Measurements from ENCODE around the gene LIG3.
"Not testable (repeated sequence)": the region's sequence is repeated elsewhere in the genome, so short reads cannot be mapped to it uniquely, and the experiment has no call there.

LIG3 gene

DNA sequence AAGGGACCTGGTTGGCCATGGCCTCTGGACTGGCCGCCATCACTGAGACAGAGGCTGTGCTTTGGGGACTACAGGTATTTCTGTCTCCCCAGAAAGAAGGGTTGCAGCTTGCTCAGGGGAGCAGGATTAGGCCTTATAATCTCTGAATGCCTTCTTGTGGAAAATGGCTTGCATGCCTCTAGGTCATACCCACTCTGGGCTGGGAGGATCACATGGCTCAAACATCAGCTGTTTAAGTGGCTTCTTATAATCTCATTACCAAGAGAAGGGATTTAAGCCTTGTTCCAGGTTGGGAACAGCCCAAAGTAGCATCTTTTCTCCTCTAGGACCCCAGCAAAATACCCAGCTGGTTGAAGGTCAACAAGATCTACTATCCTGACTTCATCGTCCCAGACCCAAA is 19.1 kb downstream of the LIG3 start:
- no peak for DNase-seq
- H3K4me3 ChIP-seq (ENCODE audit: insufficient read depth, low read depth, low read length, poor library complexity, severe bottlenecking) = no peak overlapping the region
- no peak overlapping the region for H3K27ac ChIP-seq (ENCODE audit: insufficient read depth, low read length, poor library complexity, severe bottlenecking)
- no peaks in the 10 kb centered on the region for H3K4me1 ChIP-seq (ENCODE audit: control insufficient read depth, insufficient read depth, low read length, poor library complexity, severe bottlenecking)
- no peaks in the 10 kb centered on the region for H3K27me3 ChIP-seq (replicated peaks; ENCODE audit: control insufficient read depth, insufficient read depth, low read length, poor library complexity, severe bottlenecking)
- H3K9me3 ChIP-seq (ENCODE audit: control insufficient read depth, low read length) = no peaks in the 10 kb centered on the region
- peaks cover 9% of the 10 kb centered on the region for H3K36me3 ChIP-seq (ENCODE audit: control insufficient read depth, insufficient read depth, low read length)

DNA sequence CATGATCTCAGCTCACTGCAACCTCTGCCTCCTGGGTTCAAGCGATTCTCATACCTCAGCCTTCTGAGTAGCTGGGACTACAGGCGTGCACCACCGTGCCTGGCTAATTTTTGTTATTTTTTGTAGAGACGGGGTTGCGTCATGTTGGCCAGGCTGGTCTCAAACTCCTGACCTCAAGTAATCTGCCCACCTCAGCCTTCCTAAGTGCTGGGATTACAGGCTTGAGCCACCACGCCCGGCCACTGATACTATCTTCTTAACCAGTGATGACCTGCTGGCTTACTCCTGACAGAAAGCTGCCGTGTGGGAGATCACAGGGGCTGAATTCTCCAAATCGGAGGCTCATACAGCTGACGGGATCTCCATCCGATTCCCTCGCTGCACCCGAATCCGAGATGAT is 20.7 kb downstream of the LIG3 start:
- H3K4me3 ChIP-seq (ENCODE audit: insufficient read depth, low read depth, low read length, poor library complexity, severe bottlenecking); H3K4me1 ChIP-seq (ENCODE audit: control insufficient read depth, insufficient read depth, low read length, poor library complexity, severe bottlenecking); H3K27ac ChIP-seq (ENCODE audit: insufficient read depth, low read length, poor library complexity, severe bottlenecking); H3K9me3 ChIP-seq (ENCODE audit: control insufficient read depth, low read length); H3K36me3 ChIP-seq (ENCODE audit: control insufficient read depth, insufficient read depth, low read length); H3K27me3 ChIP-seq (replicated peaks; ENCODE audit: control insufficient read depth, insufficient read depth, low read length, poor library complexity, severe bottlenecking); DNase-seq: not testable (repeated sequence)

DNA sequence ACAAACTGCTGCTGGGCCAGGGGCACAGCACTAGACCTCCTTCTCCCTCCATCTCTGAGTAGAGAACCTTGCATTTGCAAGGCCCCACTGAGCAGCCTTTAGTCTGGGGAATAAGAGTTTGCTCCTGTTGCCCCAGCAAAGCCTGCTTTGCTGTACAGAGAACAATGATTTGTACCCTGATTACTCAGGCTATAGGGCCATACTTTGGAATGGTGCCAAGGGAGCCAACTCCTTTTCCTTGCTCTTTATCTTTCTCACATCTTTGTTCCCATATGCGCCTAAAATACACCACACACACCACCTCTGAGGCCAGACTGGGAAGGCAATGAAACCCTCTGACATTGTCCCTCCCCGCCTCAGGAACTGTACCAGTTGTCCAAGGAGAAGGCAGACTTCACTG is 21.2 kb downstream of the LIG3 start:
- Histone ChIP-seq H3K4me1 (ENCODE audit: control insufficient read depth, insufficient read depth, low read length, poor library complexity, severe bottlenecking) (no peaks in the 10 kb centered on the region), H3K27ac (ENCODE audit: insufficient read depth, low read length, poor library complexity, severe bottlenecking) (no peak overlapping the region), H3K9me3 (ENCODE audit: control insufficient read depth, low read length) (no peaks in the 10 kb centered on the region), H3K36me3 (ENCODE audit: control insufficient read depth, insufficient read depth, low read length) (peaks cover 7% of the 10 kb centered on the region), H3K27me3 (replicated peaks; ENCODE audit: control insufficient read depth, insufficient read depth, low read length, poor library complexity, severe bottlenecking) (no peaks in the 10 kb centered on the region), H3K4me3 (ENCODE audit: insufficient read depth, low read depth, low read length, poor library complexity, severe bottlenecking) (no peak overlapping the region)
- no peak for DNase-seq

DNA sequence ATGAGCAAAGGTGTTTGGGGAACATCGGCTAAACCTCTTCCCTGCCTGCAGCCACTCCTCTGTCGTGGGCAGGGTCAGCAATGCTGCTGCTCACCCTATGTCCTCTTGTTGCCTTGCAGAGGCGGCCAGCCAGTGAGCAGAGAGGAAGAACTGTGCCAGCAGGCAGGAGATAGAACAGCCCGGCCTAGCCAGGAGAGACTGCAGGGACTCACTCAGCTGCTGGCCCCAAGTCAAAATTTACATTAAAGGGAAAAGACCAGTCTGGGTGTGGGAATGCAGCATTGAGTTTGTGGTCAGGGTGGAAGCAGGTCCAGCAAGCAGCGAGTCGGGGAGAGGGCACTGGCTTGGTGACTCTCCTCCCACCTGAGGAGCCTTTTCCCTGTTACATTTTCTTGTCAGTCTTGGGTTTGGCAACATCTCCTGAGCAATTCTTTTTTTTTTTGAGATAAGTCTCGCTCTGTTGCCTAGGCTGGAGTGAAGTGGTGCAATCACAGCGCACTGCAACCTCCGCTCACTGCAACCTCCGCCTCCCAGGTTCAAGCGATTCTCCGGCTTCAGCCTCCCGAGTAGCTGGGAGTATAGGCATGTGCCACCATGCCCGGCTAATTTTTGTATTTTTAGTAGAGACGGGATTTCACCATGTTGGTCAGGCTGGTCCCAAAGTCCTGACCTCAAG is 22.7 kb downstream of the LIG3 start:
- DNase-seq = no peak
- Histone ChIP-seq H3K4me1 (ENCODE audit: control insufficient read depth, insufficient read depth, low read length, poor library complexity, severe bottlenecking) (no peaks in the 10 kb centered on the region), H3K27me3 (replicated peaks; ENCODE audit: control insufficient read depth, insufficient read depth, low read length, poor library complexity, severe bottlenecking) (no peaks in the 10 kb centered on the region), H3K27ac (ENCODE audit: insufficient read depth, low read length, poor library complexity, severe bottlenecking) (no peak overlapping the region), H3K4me3 (ENCODE audit: insufficient read depth, low read depth, low read length, poor library complexity, severe bottlenecking) (no peak overlapping the region), H3K36me3 (ENCODE audit: control insufficient read depth, insufficient read depth, low read length) (peaks cover 13% of the 10 kb centered on the region), H3K9me3 (ENCODE audit: control insufficient read depth, low read length) (no peaks in the 10 kb centered on the region)

DNA sequence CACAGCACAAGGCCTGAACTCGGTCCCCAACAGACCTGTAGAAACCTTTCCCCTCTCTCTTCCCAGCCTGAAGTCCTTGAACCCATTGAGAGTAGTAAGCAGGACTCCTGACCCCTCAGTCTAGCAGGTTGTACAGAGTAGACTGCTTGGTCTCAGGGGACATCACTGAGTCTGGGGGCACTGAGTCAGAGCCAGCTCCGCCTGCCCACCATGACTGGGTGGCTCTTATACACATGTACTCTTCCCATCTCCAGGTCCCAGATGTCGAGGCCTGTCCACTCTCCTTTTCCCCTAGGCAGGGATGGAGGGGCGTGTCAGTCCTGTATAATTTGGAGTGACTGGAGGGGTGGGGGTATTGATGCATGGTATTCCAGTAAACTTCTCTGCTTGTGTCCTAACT is 23.5 kb downstream of the LIG3 start:
- Histone ChIP-seq H3K4me3 (ENCODE audit: insufficient read depth, low read depth, low read length, poor library complexity, severe bottlenecking) (no peak overlapping the region), H3K4me1 (ENCODE audit: control insufficient read depth, insufficient read depth, low read length, poor library complexity, severe bottlenecking) (no peaks in the 10 kb centered on the region), H3K36me3 (ENCODE audit: control insufficient read depth, insufficient read depth, low read length) (peaks cover 16% of the 10 kb centered on the region), H3K9me3 (ENCODE audit: control insufficient read depth, low read length) (no peaks in the 10 kb centered on the region), H3K27me3 (replicated peaks; ENCODE audit: control insufficient read depth, insufficient read depth, low read length, poor library complexity, severe bottlenecking) (no peaks in the 10 kb centered on the region), H3K27ac (ENCODE audit: insufficient read depth, low read length, poor library complexity, severe bottlenecking) (no peak overlapping the region)
- DNase-seq = no peak

DNA sequence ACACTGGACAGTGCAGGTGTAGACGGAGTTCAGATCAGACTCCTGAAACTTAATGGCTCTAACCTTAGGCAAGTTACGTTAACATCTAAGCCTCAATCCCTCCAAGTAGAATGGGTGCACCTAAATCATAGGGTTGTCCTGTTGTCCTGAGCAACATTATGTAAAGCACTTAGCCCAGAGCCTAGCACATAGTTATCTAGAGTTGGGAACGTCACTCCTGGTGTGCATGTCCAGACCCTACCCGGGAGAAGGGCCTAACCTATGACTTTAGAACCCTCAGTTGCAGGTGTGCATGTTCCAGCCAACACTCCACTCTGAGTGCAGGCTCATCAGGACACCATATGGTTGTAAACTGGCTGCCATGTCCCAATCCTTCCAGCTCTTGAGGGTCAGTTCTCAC is 26.0 kb downstream of the LIG3 start:
- no peak for DNase-seq
- Histone ChIP-seq H3K27me3 (replicated peaks; ENCODE audit: control insufficient read depth, insufficient read depth, low read length, poor library complexity, severe bottlenecking) (no peaks in the 10 kb centered on the region), H3K27ac (ENCODE audit: insufficient read depth, low read length, poor library complexity, severe bottlenecking) (no peak overlapping the region), H3K9me3 (ENCODE audit: control insufficient read depth, low read length) (no peaks in the 10 kb centered on the region), H3K4me3 (ENCODE audit: insufficient read depth, low read depth, low read length, poor library complexity, severe bottlenecking) (no peak overlapping the region), H3K36me3 (ENCODE audit: control insufficient read depth, insufficient read depth, low read length) (peaks cover 39% of the 10 kb centered on the region), H3K4me1 (ENCODE audit: control insufficient read depth, insufficient read depth, low read length, poor library complexity, severe bottlenecking) (no peaks in the 10 kb centered on the region)

DNA sequence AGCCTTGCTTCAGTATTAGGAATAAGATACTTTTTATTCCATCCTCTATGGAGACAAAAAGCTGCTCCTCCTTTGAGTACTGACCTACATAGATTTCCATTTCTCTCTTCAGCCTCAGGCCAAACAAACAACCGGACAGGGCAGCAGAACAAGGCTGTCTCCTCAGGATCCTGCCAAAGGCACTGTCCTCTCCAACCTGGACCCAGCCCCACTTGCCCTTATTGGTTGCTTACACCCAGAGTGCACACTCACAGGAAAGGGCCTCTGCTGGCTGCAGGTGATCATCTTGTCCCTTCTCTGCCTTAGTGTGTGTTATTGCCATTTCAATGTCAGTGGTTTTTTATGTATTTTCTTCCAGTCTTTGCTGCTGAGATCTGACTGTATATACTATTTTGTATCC is 26.6 kb downstream of the LIG3 start:
- H3K27me3 ChIP-seq (replicated peaks; ENCODE audit: control insufficient read depth, insufficient read depth, low read length, poor library complexity, severe bottlenecking) = no peaks in the 10 kb centered on the region
- no peak overlapping the region for H3K4me3 ChIP-seq (ENCODE audit: insufficient read depth, low read depth, low read length, poor library complexity, severe bottlenecking)
- no peak for DNase-seq
- H3K4me1 ChIP-seq (ENCODE audit: control insufficient read depth, insufficient read depth, low read length, poor library complexity, severe bottlenecking) = no peaks in the 10 kb centered on the region
- no peaks in the 10 kb centered on the region for H3K9me3 ChIP-seq (ENCODE audit: control insufficient read depth, low read length)
- peaks cover 41% of the 10 kb centered on the region for H3K36me3 ChIP-seq (ENCODE audit: control insufficient read depth, insufficient read depth, low read length)
- no peak overlapping the region for H3K27ac ChIP-seq (ENCODE audit: insufficient read depth, low read length, poor library complexity, severe bottlenecking)

DNA sequence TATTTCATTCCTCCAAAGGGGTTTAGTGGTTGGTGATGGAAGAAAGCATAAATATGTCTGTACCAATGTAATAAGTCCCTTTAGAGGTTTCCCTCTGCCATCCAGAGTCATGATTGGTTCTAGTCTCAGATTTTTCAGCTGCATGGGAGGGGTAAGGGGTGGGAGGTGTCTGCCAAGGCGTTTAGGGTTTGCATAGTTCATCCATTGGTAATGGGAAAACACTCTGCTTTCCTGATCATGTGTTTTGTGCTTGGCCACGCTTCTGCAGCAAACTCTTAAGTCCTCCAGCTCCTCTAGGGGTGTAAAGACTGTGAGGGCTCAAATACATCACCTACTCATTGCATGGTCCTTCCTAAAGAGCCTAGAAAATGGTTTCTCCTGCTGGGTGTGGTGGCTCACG is 29.8 kb downstream of the LIG3 start:
- H3K4me1 ChIP-seq (ENCODE audit: control insufficient read depth, insufficient read depth, low read length, poor library complexity, severe bottlenecking) = no peaks in the 10 kb centered on the region
- H3K4me3 ChIP-seq (ENCODE audit: insufficient read depth, low read depth, low read length, poor library complexity, severe bottlenecking) = no peak overlapping the region
- no peaks in the 10 kb centered on the region for H3K27me3 ChIP-seq (replicated peaks; ENCODE audit: control insufficient read depth, insufficient read depth, low read length, poor library complexity, severe bottlenecking)
- no peak for DNase-seq
- H3K27ac ChIP-seq (ENCODE audit: insufficient read depth, low read length, poor library complexity, severe bottlenecking) = peak overlapping the region; percentile 20
- H3K9me3 ChIP-seq (ENCODE audit: control insufficient read depth, low read length) = no peaks in the 10 kb centered on the region
- peaks cover 65% of the 10 kb centered on the region for H3K36me3 ChIP-seq (ENCODE audit: control insufficient read depth, insufficient read depth, low read length)

DNA sequence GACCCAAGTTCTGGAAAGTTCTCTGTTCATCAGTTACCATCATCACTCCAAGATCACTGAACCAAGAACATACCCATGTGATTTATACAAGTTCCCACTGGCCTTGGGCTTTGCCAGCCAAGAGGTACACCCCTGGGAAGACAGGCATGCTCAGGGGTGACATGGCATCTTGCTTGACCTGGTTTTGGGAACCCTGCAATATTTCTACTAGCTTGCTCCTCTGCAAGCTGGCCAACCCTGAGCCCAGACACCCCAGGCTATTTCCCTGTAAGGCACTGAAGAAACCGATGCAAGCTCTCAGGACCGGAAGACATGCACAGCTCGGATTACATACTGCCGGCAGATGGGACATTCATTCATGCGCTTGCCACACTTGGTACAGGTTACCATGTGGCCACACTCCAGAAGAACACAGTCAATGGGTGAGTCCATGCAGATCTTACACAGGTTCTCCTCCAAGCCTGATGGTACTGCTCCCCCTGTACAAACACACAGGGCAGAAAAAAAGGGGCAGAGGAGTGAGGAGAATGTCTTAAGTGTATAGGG is 31.4 kb downstream of the LIG3 start:
- H3K36me3 ChIP-seq (ENCODE audit: control insufficient read depth, insufficient read depth, low read length) = peaks cover 80% of the 10 kb centered on the region
- no peaks in the 10 kb centered on the region for H3K4me1 ChIP-seq (ENCODE audit: control insufficient read depth, insufficient read depth, low read length, poor library complexity, severe bottlenecking)
- no peaks in the 10 kb centered on the region for H3K27me3 ChIP-seq (replicated peaks; ENCODE audit: control insufficient read depth, insufficient read depth, low read length, poor library complexity, severe bottlenecking)
- H3K27ac ChIP-seq (ENCODE audit: insufficient read depth, low read length, poor library complexity, severe bottlenecking) = no peak overlapping the region
- no peak for DNase-seq
- no peak overlapping the region for H3K4me3 ChIP-seq (ENCODE audit: insufficient read depth, low read depth, low read length, poor library complexity, severe bottlenecking)
- H3K9me3 ChIP-seq (ENCODE audit: control insufficient read depth, low read length) = no peaks in the 10 kb centered on the region

DNA sequence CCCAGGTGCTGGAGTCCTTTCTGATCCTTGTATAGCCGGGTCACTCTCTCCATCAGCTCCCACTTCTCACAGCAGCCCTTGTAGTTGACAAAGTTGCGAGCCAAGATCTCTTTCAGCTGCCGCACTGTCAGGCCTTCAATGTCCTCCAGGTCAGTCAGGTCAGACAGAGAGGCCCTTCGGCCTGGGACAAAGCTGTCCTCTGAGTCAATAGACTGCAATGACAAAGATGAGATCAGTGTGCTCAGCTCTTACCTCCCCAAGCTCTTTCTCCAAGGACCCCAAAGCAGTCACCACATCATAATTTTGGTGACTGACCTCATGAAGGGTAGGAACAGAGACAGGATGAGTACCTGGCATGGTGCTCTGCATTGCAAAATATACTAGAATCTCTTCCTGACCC is 36.1 kb downstream of the LIG3 start:
- Histone ChIP-seq H3K4me1 (ENCODE audit: control insufficient read depth, insufficient read depth, low read length, poor library complexity, severe bottlenecking) (peaks cover 10% of the 10 kb centered on the region), H3K27ac (ENCODE audit: insufficient read depth, low read length, poor library complexity, severe bottlenecking) (no peak overlapping the region), H3K27me3 (replicated peaks; ENCODE audit: control insufficient read depth, insufficient read depth, low read length, poor library complexity, severe bottlenecking) (no peaks in the 10 kb centered on the region), H3K36me3 (ENCODE audit: control insufficient read depth, insufficient read depth, low read length) (peaks cover 66% of the 10 kb centered on the region), H3K9me3 (ENCODE audit: control insufficient read depth, low read length) (no peaks in the 10 kb centered on the region), H3K4me3 (ENCODE audit: insufficient read depth, low read depth, low read length, poor library complexity, severe bottlenecking) (no peak overlapping the region)
- DNase-seq = no peak

Data from effector memory CD4-positive, alpha-beta T cell (primary cell).